ENCODE data around the gene SETBP1.

The SETBP1 gene

DNA sequence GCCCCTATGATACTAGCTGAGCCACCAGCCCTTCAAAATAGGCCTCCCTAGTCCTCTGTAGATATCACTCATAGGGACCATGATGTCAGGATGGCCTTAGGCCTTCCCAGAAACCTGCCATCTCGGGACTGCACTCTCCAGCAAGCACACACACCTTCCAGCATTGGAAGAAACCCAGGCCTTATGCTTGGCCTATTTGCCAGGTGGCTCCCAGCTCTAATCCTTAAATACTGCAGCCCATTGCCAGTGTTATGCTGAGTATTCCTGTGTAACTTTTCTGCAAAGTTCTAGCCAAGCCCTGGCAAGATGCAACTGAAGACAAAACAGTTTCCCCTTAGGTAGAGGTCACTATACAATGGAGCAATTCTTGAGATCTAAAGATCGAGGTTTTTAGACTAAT is 316.5 kb downstream of the SETBP1 start:
- no peak for DNase-seq

- DNase-seq: no peak
Measured at GRCh38 chr18:44998360-44998759, 317.7 kb downstream of the SETBP1 start.

DNA sequence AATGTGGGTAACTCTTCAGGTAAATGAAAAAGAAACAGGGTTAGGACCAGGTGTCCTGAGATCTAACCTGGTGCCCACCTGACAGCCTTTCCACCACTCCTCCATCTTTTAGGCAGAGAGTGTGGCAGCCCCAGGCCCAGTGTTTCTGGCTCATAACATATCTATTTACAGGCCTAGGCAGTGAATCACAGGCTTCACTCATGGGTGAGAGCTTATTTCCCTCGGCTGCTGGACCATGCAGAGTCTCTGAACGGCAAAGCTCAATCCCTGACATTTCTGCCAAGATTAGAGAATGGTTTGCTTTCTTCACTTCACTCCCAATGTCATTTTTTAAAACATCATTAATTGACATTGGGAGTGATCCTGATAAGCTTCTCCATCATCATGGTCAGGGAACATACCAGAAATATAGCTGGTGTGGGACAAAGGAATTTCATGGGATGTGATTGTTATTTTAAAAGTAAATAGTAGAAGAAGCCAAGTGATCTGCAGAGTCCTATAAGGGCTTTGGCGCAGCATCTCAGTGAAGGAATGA is 323.9 kb downstream of the SETBP1 start:
- no peak for DNase-seq

DNA sequence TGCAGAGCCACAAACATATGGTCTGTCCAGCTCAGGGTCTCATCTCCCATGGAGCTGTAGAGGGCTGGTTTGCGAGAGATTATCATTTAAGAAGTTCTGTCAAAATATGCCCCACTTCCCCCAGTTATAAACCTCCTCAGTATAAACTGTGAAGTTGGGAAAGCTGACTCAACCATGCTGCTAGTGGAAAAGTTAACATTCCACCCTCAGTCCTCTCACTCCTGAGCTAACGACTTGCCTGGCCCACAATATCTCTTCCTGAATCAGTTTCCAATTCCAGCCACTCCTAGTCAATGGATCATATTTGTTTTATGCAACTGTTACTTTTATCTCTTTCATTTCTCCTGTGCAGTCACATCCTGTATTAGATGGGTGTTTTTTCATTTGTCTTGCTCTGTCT is 326.2 kb downstream of the SETBP1 start:
- DNase-seq: no peak

DNA sequence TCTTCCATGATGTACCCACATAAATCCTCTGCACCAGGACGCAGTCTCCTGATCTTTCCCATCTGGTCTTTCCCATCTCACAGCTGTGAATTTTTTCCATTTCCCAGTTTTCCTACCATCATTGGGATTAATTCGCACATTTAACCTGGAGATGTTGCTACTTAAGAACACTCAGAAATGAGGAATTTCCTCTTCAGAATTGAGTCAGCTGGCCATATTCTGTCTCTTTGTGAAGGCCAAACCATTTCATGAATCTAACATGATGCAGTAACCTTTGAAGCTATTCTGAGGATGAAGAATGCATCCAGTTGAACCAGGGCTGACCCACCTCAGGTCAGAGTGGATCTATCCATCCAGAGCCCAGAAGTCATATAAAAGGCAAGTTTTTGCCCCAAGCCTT is 326.8 kb downstream of the SETBP1 start:
- no peak for DNase-seq

DNA sequence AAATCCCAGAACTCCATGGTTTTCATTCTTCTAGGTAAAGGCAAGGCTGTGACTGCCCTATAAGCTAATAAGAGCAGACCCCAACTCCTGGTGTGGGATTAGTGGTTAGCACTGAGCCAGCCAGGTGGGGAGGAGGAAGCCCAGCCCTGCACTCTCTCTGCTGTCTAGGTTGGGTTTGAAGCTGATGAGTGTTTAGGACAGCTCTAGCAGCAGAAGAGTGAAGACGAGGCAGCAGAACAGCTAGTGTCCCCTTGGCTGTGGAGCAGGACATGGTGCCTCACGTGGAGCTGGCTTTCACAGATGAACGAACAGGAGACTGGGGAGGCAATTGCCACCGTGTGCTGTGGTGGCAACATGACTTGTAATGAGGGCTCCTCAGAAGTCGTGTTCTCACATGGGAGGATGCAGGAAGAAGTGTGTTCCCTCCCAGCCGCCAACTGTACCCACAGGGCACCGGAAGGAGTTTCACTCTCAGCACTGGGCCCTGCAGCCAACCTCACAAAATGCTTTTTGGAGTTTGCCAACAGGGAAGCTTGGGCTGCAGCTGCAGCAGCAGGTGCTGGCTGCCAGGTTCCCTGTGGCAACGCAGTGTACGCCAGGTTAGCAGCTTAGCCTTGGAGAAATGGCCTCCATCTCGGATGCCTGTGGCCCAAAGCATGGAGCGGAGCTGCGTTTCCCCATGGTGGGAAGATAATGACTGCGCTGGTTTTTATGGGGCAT is 328.2 kb downstream of the SETBP1 start:
- peak in 1 of 2 experiments; percentile 42 for DNase-seq

DNA sequence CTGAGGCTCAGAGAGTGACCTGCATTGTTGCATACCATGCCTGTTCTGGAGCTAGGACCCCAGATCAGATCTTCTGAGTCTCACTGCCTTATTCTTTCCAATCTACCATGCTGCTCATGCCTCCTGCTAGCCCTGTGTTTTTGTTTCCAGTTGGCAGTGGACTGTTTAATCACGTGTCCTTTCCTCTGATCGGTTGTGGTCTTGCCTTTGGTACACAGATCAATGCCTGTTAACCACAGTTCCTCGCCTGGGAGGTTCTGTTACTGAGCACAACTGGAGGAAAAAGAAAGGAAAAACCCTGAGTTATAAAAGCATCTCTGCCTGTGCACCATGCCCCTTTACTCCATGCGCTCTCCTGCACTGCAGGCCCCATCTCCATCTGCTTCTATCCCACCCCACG is 329.1 kb downstream of the SETBP1 start:
- no peak for DNase-seq

DNA sequence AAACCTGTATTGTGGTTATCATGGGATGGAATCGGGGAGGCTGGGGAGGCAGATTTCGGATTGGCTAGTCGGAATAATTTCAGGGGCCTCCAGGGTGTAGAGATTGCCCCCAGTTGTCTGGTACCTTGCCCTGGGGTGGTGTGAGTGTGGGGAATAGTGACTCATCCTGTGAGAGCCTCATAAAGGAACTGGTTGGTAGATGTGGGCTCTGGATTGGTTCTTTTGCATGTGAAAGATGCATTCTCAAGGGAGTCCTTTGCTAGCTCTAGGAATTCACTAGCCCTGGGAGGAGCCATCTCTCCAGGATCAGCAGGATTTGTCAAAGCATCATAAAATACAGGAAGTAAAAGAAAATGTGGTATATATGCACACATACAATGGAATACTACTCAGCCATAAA is 331.6 kb downstream of the SETBP1 start:
- no peak for DNase-seq

DNA sequence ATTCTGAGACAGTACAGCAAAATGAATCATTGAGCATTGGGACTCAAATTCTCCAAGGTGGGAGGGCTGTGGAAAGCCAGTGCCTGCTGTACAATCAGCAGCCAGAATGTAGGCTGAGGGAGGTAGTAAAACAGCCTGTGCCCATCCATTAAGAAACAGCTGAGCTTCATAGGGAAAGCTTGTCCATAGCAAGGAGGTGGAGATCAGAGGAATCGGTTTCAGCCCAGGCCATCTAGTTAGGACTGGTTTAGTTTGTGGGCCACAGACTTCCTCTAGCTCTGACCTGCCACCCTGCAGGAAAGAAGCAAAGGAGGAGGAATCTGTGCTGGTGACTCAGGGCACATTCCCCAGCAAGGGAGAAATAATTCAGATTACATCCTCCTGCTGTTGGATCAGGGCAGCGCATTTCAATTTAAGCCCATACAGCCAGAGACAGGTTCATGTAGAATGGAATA is 333.4 kb downstream of the SETBP1 start:
- no peak for DNase-seq

GRCh38 chr18:45015788-45016128 is 335.1 kb downstream of the SETBP1 start:
- no peak for DNase-seq

DNA sequence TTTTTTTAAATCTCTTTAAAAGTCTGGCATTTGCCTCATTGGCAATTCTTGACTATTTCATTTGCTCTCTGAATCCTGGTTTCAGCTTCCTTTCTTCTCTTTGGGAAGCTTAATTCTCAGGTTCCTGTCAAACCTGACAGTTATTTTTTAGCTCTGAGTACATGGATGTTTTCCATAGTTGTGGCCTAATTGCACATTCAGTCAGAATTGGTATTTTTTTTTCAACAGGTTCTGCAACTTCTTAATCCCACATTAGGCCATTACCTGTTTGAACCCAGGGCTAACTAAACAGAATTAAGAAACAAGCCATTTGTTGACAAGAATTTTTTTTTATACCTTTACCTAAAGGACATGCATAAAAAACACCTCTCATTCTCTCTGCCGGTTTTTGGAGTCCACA is 338.8 kb downstream of the SETBP1 start:
- no peak for DNase-seq

DNA sequence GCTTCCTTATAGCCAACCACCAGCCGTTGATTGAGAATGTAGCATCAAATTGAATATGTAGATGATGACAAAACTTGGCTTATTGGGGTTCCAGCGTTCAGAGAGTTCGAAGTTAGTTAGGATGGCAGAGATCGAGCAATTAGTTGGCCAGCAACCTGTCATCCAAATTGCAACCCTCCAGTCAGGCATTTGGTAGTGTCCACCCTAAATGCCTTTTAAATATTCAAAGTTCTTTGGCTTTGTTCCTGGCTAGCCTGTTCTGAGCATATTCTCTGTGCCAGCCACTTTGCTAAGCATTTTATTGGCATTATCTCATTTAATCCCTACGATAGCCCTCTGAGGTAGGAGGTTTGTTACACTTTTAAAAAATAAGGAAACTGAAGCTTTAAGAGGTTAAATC is 342.8 kb downstream of the SETBP1 start:
- DNase-seq: no peak

GRCh38 chr18:45024357-45025088 is 343.8 kb downstream of the SETBP1 start:
- no peak for DNase-seq

DNA sequence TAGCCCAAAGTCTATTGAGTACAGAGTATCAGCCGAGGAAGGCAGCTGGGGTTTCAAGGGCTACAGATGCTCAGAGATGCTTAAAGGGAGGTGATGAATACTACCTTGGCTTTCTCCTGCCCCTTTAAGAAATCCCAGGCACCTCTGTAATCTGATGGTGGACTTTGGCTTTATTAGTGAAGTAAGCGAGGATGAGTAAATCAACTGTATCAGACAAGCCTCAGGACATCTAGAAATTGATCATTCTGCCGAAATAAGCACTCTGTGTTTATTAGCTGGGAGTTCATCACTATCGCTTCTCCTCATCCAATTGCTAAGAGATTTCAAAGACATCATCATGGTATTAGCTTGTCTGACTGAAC is 344.4 kb downstream of the SETBP1 start:
- DNase-seq: no peak

- no peak for DNase-seq
Measured at GRCh38 chr18:45026162-45026561, 345.5 kb downstream of the SETBP1 start.

GRCh38 chr18:45034179-45034578 is 353.5 kb downstream of the SETBP1 start:
- DNase-seq: no peak

- no peak for DNase-seq
Measured at GRCh38 chr18:45037618-45038017, 356.9 kb downstream of the SETBP1 start.

- no peak for DNase-seq
Measured at GRCh38 chr18:45039376-45039775, 358.7 kb downstream of the SETBP1 start.

DNA sequence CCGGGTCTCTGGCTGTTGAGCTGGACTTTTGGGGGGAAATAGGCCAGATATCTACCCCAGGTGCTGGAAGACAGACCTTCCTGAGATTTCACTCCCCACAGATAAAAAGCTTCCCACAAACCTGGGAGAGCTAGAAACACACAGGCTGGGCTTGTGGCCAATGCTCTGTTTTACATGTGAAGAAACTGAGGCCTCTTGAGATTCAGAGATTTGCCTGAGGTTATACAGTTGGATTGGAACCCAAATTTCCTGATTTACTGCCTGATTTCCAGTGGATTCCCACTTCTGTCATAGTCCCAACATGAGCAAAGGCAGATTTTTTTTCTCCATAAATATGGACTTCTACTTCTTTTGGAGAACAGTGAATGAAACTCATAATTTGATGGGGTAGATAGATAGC is 360.2 kb downstream of the SETBP1 start:
- DNase-seq: no peak

DNA sequence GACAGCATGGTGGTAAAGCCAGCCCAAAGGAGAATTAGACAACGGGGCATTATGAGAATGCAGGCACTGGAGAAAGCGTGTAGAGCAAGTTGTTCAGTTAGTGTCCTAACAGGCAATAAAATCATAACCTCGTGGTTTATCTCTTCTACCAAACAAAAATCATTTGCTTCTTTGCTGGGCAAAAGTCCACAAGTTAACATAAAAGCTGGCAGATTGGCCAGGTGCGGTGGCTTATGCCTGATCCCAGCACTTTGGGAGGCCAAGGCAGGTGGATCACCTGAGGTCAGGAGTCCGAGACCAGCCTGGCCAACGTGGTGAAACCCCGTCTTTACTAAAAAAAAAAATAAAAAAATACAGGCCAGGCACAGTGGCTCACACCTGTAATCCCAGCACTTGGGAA is 364.1 kb downstream of the SETBP1 start:
- DNase-seq: no peak

- no peak for DNase-seq
Measured at GRCh38 chr18:45046228-45046627, 365.5 kb downstream of the SETBP1 start.

DNA sequence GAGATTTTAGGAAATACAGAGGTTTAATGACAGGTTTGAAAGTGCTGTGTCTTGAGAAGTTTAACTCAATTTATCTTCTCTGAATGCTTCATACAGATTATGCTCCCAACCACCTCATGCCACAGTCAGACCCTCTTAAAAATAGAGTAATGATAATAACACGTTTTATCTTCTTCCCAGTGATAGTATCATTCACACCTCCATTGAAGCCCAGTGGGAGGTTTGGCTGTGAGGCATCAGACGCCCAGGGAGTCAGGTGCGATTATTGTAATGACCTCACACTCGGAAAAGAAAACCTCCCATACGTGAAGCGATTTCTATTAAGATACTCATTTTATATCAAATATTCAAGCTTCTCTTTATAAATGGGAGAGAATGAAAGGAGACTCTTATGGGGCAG is 366.3 kb downstream of the SETBP1 start:
- DNase-seq: no peak

- no peak for DNase-seq
Measured at GRCh38 chr18:45049578-45050319, 369.1 kb downstream of the SETBP1 start.
